Measurements from ENCODE around the gene MEF2A.

MEF2A gene

GRCh38 chr15:99644913-99645542, 79.2 kb downstream of the MEF2A start:
- Mint-ChIP-seq H3K27ac (no peak overlapping the region), H3K4me3 (no peak overlapping the region), H3K36me3 (ENCODE audit: low read depth) (peaks cover 82% of the 10 kb centered on the region), H3K9me3 (peaks cover 31% of the 10 kb centered on the region), H3K4me1 (no peaks in the 10 kb centered on the region), H3K27me3 (ENCODE audit: low read depth, poor library complexity) (no peaks in the 10 kb centered on the region)
- TF ChIP-seq, protein P1, sequence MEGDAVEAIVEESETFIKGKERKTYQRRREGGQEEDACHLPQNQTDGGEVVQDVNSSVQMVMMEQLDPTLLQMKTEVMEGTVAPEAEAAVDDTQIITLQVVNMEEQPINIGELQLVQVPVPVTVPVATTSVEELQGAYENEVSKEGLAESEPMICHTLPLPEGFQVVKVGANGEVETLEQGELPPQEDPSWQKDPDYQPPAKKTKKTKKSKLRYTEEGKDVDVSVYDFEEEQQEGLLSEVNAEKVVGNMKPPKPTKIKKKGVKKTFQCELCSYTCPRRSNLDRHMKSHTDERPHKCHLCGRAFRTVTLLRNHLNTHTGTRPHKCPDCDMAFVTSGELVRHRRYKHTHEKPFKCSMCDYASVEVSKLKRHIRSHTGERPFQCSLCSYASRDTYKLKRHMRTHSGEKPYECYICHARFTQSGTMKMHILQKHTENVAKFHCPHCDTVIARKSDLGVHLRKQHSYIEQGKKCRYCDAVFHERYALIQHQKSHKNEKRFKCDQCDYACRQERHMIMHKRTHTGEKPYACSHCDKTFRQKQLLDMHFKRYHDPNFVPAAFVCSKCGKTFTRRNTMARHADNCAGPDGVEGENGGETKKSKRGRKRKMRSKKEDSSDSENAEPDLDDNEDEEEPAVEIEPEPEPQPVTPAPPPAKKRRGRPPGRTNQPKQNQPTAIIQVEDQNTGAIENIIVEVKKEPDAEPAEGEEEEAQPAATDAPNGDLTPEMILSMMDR (IDR thresholded peaks at IDR 0.05) = no peak
- DNase-seq = no peak

DNA sequence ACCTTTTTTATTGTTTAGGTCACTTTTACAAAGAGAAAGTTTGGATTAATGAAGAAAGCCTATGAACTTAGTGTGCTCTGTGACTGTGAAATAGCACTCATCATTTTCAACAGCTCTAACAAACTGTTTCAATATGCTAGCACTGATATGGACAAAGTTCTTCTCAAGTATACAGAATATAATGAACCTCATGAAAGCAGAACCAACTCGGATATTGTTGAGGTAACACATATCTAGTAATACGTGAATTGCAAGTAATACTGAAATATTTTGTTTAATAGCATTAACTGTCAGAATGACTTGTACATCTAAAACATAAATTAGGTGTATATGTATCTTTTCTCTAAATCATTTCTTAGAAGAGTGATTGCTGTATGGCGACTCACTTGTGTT, 79.8 kb downstream of the MEF2A start:
- Mint-ChIP-seq H3K4me1 (no peaks in the 10 kb centered on the region), H3K9me3 (peaks cover 31% of the 10 kb centered on the region), H3K27me3 (ENCODE audit: low read depth, poor library complexity) (no peaks in the 10 kb centered on the region), H3K27ac (no peak overlapping the region), H3K36me3 (ENCODE audit: low read depth) (peaks cover 87% of the 10 kb centered on the region), H3K4me3 (no peak overlapping the region)
- TF ChIP-seq, protein P1 (IDR thresholded peaks at IDR 0.05) = no peak
- no peak for DNase-seq

DNA sequence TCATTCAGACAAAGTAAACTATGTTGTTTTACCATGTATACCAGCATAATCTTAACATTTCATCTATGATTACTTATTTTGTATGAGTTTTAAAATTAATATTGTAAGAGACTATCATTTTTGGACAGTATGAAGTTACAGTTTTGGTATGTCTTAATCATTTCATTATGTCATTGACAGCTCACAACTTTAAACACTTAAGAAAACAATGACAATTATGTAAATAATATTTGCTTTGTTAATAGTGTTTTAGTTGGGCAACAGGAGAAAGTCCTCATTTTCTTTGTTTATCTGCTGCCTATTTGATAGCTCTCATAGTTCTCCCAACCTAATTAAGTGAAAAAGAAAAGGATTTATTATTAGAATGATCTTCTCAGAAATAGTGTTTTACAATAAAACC, 80.2 kb downstream of the MEF2A start:
- TF ChIP-seq, protein P1 (IDR thresholded peaks at IDR 0.05) = no peak

GRCh38 chr15:99651023-99651807, 85.4 kb downstream of the MEF2A start:
- TF ChIP-seq, protein P1 (IDR thresholded peaks at IDR 0.05) = no peak
- Mint-ChIP-seq H3K4me3 (no peak overlapping the region), H3K9me3 (peaks cover 18% of the 10 kb centered on the region), H3K4me1 (no peaks in the 10 kb centered on the region), H3K27ac (no peak overlapping the region), H3K27me3 (ENCODE audit: low read depth, poor library complexity) (no peaks in the 10 kb centered on the region), H3K36me3 (ENCODE audit: low read depth) (peaks cover 51% of the 10 kb centered on the region)
- no peak for DNase-seq

More for the DNA sequence above, 80.2 kb downstream of the MEF2A start:
- Mint-ChIP-seq H3K27me3 (ENCODE audit: low read depth, poor library complexity) (no peaks in the 10 kb centered on the region), H3K27ac (no peak overlapping the region), H3K36me3 (ENCODE audit: low read depth) (peaks cover 86% of the 10 kb centered on the region), H3K4me3 (no peak overlapping the region), H3K4me1 (no peaks in the 10 kb centered on the region), H3K9me3 (peaks cover 31% of the 10 kb centered on the region)
- DNase-seq = no peak

GRCh38 chr15:99656205-99656604, 90.4 kb downstream of the MEF2A start:
- H3K4me1 Mint-ChIP-seq = no peaks in the 10 kb centered on the region
- no peak overlapping the region for H3K27ac Mint-ChIP-seq
- H3K27me3 Mint-ChIP-seq (ENCODE audit: low read depth, poor library complexity) = no peaks in the 10 kb centered on the region
- peaks cover 2% of the 10 kb centered on the region for H3K9me3 Mint-ChIP-seq
- TF ChIP-seq, protein P1 (IDR thresholded peaks at IDR 0.05) = no peak
- no peak for DNase-seq
- H3K36me3 Mint-ChIP-seq (ENCODE audit: low read depth) = peaks cover 35% of the 10 kb centered on the region
- H3K4me3 Mint-ChIP-seq = no peak overlapping the region

All from nephron progenitor cell (in vitro differentiated cells).